HL-60/S4 treated with phorbol 12-myristate 13-acetate at 8.2 ng/mL for 4 days and 3 days (cell line): Measurements from ENCODE around the gene AHNAK.
"Not testable (repeated sequence)": the region's sequence is repeated elsewhere in the genome, so short reads cannot be mapped to it uniquely, and the experiment has no call there.

Experiments
- in situ Hi-C: fragments of 300-500 bp; cut with MboI; formaldehyde crosslinking; loops from 2 replicates; pipeline ENCODE4 v1.15.0; 2022; ENCODE audit warnings: low sequenced_read_pairs

Gene AHNAK

DNA sequence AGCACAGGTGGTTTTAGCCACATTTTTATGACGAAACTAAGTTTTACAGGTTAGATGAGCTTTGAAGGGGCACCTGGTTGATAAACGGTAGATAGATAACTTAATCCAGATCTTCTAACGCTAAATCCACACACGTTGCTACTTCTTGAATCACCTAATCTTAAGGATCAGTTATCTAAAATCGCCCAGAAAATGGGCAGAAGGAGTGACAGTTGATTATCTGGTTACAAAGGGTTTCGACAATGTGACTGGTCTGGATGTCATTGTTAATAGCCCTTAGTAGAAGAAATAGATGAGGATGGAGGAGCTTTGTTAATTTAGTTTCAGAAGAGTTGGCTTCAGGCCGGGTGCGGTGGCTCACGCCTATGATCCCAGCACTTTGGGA is 84.1 kb downstream of the AHNAK start:
- in situ Hi-C loops = no loop called here

GRCh38 chr11:62461740-62462507 is 84.7 kb downstream of the AHNAK start:
- in situ Hi-C loops = no loop called here

DNA sequence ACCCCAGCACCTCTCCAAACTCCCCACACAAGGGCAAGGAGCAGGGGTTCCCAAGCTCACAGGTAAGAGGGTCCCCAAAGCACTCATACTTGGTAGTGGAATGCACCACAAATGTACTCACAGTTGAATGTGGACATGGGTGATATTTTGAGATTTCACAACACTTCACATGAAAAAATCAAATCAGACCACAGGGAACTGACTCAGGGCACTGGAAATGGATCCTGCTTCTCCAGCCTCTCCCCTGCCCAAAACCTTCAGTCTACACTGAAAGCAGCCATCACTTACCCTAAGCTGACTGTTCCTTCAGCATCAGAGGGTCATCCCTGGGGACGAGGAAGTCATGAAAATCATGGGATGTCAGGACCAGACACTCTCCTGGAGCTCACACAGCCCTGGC is 87.5 kb downstream of the AHNAK start:
- in situ Hi-C loops = no loop called here

DNA sequence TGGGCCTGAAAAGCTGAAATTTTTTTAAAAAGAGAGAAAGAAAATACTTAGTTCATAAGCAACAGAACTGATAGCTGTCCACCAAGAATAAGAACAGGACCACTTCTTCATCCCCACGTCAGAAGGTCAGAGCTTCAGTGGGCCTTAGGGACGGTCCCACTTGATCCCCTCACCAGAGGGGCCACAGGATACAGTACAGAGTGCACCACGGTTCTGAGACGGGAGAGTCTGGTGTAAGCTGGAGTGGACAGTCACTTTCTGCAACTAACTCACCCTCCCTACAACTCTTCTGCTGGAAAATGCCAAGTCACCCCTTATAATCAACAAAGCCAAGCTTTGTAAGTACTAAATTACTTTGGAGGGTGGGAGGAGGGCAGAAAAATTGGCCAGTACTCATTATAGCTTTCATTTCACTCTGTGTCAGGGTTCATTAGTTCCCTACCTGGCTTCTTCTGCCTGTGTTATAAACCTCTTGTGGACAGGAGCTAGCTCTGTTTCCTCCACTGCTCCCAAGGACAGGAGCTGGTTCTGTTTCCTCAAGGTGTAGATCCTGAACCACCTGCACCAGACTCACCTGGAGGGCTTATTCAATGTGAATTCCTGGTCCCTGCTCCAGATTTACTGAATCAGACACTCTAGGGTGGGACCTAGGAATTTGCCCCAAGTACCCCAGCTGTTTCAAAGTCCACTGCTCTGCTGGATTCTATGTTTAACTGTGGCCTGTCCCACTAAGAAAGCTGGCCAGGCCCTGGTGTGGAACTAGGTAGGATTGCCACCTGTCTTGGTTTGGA is 88.2 kb downstream of the AHNAK start:
- in situ Hi-C loops = no loop called here

DNA sequence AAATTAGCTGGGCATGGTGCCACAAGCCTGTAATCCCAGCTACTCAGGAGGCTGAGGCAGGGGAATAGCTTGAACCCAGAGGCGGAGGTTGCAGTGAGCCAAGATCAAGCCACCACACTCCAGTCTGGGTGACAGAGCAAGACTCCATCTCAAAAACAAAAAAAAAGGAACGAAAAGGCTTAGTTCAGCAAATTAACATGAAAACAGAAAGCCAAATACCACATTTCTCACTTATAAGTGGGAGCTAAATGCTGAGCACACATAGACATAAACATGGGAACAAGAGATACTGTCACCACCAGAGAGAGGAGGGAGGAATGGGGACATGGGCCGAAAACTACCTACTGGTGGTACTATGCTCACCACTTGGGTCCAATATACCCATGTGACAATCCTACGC is 89.1 kb downstream of the AHNAK start:
- in situ Hi-C loops = no loop called here

DNA sequence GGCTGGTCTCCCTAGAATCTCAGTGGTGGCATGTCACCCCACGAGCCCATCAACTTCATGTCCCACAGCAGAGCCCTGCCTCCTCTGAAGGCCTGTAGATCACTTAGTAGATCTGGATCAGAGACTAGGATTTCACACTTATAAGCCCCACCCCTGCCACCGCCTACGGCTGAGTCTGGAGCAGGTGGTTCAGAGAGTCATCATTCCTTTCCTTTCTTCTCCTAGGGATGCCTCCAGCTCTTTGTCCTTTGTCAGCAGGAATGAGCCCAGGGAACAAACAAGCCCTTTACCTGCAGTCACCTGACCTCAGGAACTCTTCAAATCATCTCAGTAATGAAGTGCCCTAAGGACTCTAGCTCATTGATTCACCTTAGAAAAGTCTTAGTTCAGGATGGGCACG is 90.0 kb downstream of the AHNAK start:
- in situ Hi-C loops = no loop called here

GRCh38 chr11:62452839-62453468 is 93.7 kb downstream of the AHNAK start:
- in situ Hi-C loops = no loop called here

GRCh38 chr11:62452261-62452660 is 94.3 kb downstream of the AHNAK start:
- in situ Hi-C loops = no loop called here

- in situ Hi-C loops = no loop called here
Observed at GRCh38 chr11:62451241-62451621, 95.4 kb downstream of the AHNAK start.

DNA sequence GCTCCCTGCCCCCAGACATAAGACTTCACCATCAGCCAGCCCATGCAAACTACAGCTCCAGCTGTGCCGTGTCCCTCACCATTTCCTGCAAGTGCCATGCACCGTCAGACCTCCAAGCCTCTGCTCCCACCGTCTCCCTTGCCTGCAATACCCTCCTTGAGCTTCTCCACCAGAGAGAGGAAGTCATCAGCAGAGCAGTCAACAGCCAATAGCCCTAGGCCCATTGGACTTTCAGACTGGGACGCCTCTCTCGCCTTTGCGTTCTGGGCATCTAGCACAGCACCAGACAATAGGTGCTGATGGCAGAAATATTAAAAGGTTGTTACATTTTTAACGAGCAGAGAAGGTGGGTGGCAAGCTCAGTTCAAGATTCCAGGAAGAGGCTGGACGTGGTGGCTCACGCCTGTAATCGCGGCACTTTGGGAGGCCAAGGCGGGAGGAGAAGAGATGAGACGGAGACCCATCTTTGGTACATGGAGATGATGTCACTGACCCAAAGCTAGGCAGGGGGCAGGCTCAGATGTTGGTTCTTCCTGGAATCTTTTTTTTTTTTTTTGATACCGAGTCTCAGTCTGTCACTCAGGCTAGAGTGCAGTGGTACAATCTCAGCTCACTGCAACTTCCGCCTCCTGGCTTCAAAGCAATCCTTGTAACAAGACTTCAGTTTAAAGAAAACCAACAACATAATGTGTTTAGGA is 95.9 kb downstream of the AHNAK start:
- in situ Hi-C loops = no loop called here

GRCh38 chr11:62449912-62450311 is 96.7 kb downstream of the AHNAK start:
- in situ Hi-C loops = not testable (repeated sequence)

- in situ Hi-C loops = no loop called here
Observed at GRCh38 chr11:62449451-62449851, 97.2 kb downstream of the AHNAK start.

GRCh38 chr11:62446091-62446490 is 100.5 kb downstream of the AHNAK start:
- in situ Hi-C loops = no loop called here

GRCh38 chr11:62445314-62445740 is 101.3 kb downstream of the AHNAK start:
- in situ Hi-C loops = no loop called here

DNA sequence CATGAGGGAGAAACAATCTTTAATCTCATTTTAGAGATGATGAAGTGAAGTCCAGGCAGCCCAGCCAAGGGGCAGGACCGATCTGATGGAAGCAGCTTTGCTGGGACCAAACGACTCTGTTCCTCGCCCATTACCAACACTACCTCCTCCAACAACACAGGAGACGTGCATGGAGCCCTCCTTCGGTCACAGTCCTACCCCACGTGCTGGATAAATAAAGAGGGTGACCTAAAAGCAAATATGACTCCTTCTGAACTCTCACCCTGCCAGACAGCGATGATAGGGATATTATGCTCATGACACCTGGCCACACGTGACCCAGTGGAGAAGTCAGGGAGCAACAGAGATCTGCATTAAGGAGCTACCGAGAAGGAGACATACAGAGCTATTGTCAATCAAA is 101.8 kb downstream of the AHNAK start:
- in situ Hi-C loops = no loop called here

- in situ Hi-C loops = no loop called here
Observed at GRCh38 chr11:62444236-62444833, 102.3 kb downstream of the AHNAK start.

- in situ Hi-C loops = no loop called here
Observed at GRCh38 chr11:62443390-62444235, 103.0 kb downstream of the AHNAK start.

GRCh38 chr11:62439785-62440602 is 106.6 kb downstream of the AHNAK start:
- in situ Hi-C loops = no loop called here

- in situ Hi-C loops = no loop called here
Observed at GRCh38 chr11:62438641-62439040, 108.0 kb downstream of the AHNAK start.
